Measurements from ENCODE around the gene BMPR1B. TPM values are rescaled to one million over a fixed set of nuclear protein-coding genes. Genes with fewer than 3 reads are reported as not detected.

BMPR1B gene
- polyA plus RNA-seq, 1 experiment = 0.07 TPM

GRCh38 chr4:95045429-95045828 lies 287.7 kb downstream of the BMPR1B start:
- ChIA-PET CTCF (no interaction called here), POLR2A (no interaction called here)
- H3K27me3 ChIP-seq (ENCODE audit: control insufficient read depth, insufficient read depth, low read length) = no peaks in the 10 kb centered on the region
- no peaks in the 10 kb centered on the region for H3K36me3 ChIP-seq (ENCODE audit: control insufficient read depth, insufficient read depth, low read length)
- no peak for TF ChIP-seq CTCF (IDR thresholded peaks at IDR 0.05; ENCODE audit: insufficient read depth, low read depth, low read length)
- H3K4me3 ChIP-seq (ENCODE audit: low read depth, low read length) = no peak overlapping the region
- no peak for DNase-seq (ENCODE audit: low read depth)

GRCh38 chr4:95048296-95048695 lies 290.5 kb downstream of the BMPR1B start:
- Histone ChIP-seq H3K27me3 (ENCODE audit: control insufficient read depth, insufficient read depth, low read length) (no peaks in the 10 kb centered on the region), H3K4me3 (ENCODE audit: low read depth, low read length) (no peak overlapping the region), H3K36me3 (ENCODE audit: control insufficient read depth, insufficient read depth, low read length) (no peaks in the 10 kb centered on the region)
- CTCF ChIA-PET = no interaction called here
- POLR2A ChIA-PET = no interaction called here
- TF ChIP-seq CTCF (IDR thresholded peaks at IDR 0.05; ENCODE audit: insufficient read depth, low read depth, low read length) = no peak
- no peak for DNase-seq (ENCODE audit: low read depth)

GRCh38 chr4:95049551-95050233 lies 291.9 kb downstream of the BMPR1B start:
- Histone ChIP-seq H3K36me3 (ENCODE audit: control insufficient read depth, insufficient read depth, low read length) (no peaks in the 10 kb centered on the region), H3K4me3 (ENCODE audit: low read depth, low read length) (no peak overlapping the region), H3K27me3 (ENCODE audit: control insufficient read depth, insufficient read depth, low read length) (no peaks in the 10 kb centered on the region)
- DNase-seq (ENCODE audit: low read depth) = no peak
- ChIA-PET POLR2A (no interaction called here), CTCF (no interaction called here)
- no peak for TF ChIP-seq CTCF (IDR thresholded peaks at IDR 0.05; ENCODE audit: insufficient read depth, low read depth, low read length)

- POLR2A ChIA-PET = no interaction called here
- no peak for TF ChIP-seq CTCF (IDR thresholded peaks at IDR 0.05; ENCODE audit: insufficient read depth, low read depth, low read length)
- no peaks in the 10 kb centered on the region for H3K36me3 ChIP-seq (ENCODE audit: control insufficient read depth, insufficient read depth, low read length)
- no peak for DNase-seq (ENCODE audit: low read depth)
- H3K4me3 ChIP-seq (ENCODE audit: low read depth, low read length) = no peak overlapping the region
- no peaks in the 10 kb centered on the region for H3K27me3 ChIP-seq (ENCODE audit: control insufficient read depth, insufficient read depth, low read length)
- CTCF ChIA-PET = no interaction called here
Measured at GRCh38 chr4:95050980-95051701, 293.4 kb downstream of the BMPR1B start.

GRCh38 chr4:95051702-95052020 lies 293.9 kb downstream of the BMPR1B start:
- DNase-seq (ENCODE audit: low read depth) = no peak
- no peak for TF ChIP-seq CTCF (IDR thresholded peaks at IDR 0.05; ENCODE audit: insufficient read depth, low read depth, low read length)
- H3K4me3 ChIP-seq (ENCODE audit: low read depth, low read length) = no peak overlapping the region
- CTCF ChIA-PET = no interaction called here
- no peaks in the 10 kb centered on the region for H3K36me3 ChIP-seq (ENCODE audit: control insufficient read depth, insufficient read depth, low read length)
- H3K27me3 ChIP-seq (ENCODE audit: control insufficient read depth, insufficient read depth, low read length) = no peaks in the 10 kb centered on the region
- POLR2A ChIA-PET = no interaction called here
